Vagina (tissue), 2 donors: Measurements from ENCODE around the gene SCUBE1.

Experiments used
- CTCF ChIP-seq, 3 experiments: fragments of 450-650 bp in 2 of 3; fragments of 200-600 bp in 1 of 3; sonication (generic) in 1 of 3; IDR thresholded peaks; one replicate each; pipeline ENCODE4 v1.5.1; 2017 to 2019; ENCODE audit warnings: antibody characterized with exemption in 3 of 3, mild to moderate bottlenecking in 2 of 3, moderate library complexity in 2 of 3
- POLR2A ChIP-seq, 2 donors: fragments of 450-650 bp; IDR thresholded peaks; one replicate each; pipeline ENCODE4 v1.6.1; 2017; ENCODE audit warnings: antibody characterized with exemption in 2 of 2, mild to moderate bottlenecking in 2 of 2, moderate library complexity in 2 of 2
- POLR2AphosphoS5 ChIP-seq, 2 donors: sonication (generic); formaldehyde crosslinking; IDR thresholded peaks; one replicate each; pipeline ENCODE4 v1.9.0; 2017; ENCODE audit warnings: antibody characterized with exemption in 2 of 2, mild to moderate bottlenecking in 2 of 2, low read depth in 1 of 2; ENCODE audit not compliant: insufficient read depth in 1 of 2

GRCh38 chr22:43345761-43346301, 2.7 kb upstream of the SCUBE1 start:
- no peak for TF ChIP-seq CTCF (IDR thresholded peaks at IDR 0.05)
- no peak for TF ChIP-seq POLR2A (IDR thresholded peaks at IDR 0.05)
- TF ChIP-seq POLR2AphosphoS5 (IDR thresholded peaks at IDR 0.05; ENCODE audit: insufficient read depth in 1 of 2, low read depth in 1 of 2) = no peak
